GM12878 (cell line): ENCODE data around the gene GOLGA2. TPM values are rescaled to one million over a fixed set of nuclear protein-coding genes. Genes with fewer than 3 reads are reported as not detected.

Experiments
- ASH2L ChIP-seq: fragments of 300-600, 200-600 bp; sonication (generic); IDR thresholded peaks from 2 replicates; pipeline ENCODE4 v1.6.1; 2017; ENCODE audit warnings: low read depth, mild to moderate bottlenecking, borderline replicate concordance
- BMI1 ChIP-seq: fragments of 450-650 bp; IDR thresholded peaks from 2 replicates; pipeline ENCODE4 v1.6.1; 2016; ENCODE audit warnings: mild to moderate bottlenecking, moderate library complexity, borderline replicate concordance
- ETV6 ChIP-seq, 2 experiments: fragments of 450-650 bp in 1 of 2; IDR thresholded peaks in 1 of 2; conservative IDR thresholded peaks in 1 of 2; 2 replicates each; pipeline ENCODE4 v1.6.1; 2014; ENCODE audit warnings: antibody characterized with exemption in 1 of 2, borderline replicate concordance in 1 of 2, low read depth in 1 of 2, mild to moderate bottlenecking in 1 of 2, moderate library complexity in 1 of 2
- GABPA ChIP-seq: IDR thresholded peaks from 2 replicates; pipeline ENCODE4 v1.6.1; 2014; ENCODE audit warnings: antibody characterized with exemption, low read depth, mild to moderate bottlenecking, inconsistent platforms
- GATAD2B ChIP-seq: fragments of 450-650 bp; conservative IDR thresholded peaks from 2 replicates; pipeline ENCODE4 v1.6.1; 2017; ENCODE audit warnings: low read depth, mild to moderate bottlenecking, moderate library complexity
- HDAC2 ChIP-seq: fragments of 200-600 bp; sonication (generic); IDR thresholded peaks from 2 replicates; pipeline ENCODE4 v1.6.1; 2017
- MEF2B ChIP-seq: fragments of 450-650 bp; IDR thresholded peaks from 2 replicates; pipeline ENCODE4 v1.6.1; 2018; ENCODE audit warnings: mild to moderate bottlenecking, moderate library complexity; ENCODE audit not compliant: partially characterized antibody, poor library complexity, severe bottlenecking
- NBN ChIP-seq: fragments of 450-650 bp; IDR thresholded peaks from 2 replicates; pipeline ENCODE4 v1.6.1; 2016
- NR2F1 ChIP-seq: fragments of 450-650 bp; conservative IDR thresholded peaks from 2 replicates; pipeline ENCODE4 v1.6.1; 2017; ENCODE audit warnings: mild to moderate bottlenecking
- SMAD5 ChIP-seq: IDR thresholded peaks from 2 replicates; pipeline ENCODE4 v1.6.1; 2016; ENCODE audit warnings: antibody characterized with exemption, low read depth
- SRF ChIP-seq, 2 experiments: IDR thresholded peaks; 2 replicates each; pipeline ENCODE4 v1.6.1; 2011; ENCODE audit warnings: low read depth in 2 of 2, low read length in 2 of 2, mild to moderate bottlenecking in 1 of 2, moderate library complexity in 1 of 2
- STAT3 ChIP-seq: IDR thresholded peaks from 2 replicates; pipeline ENCODE4 v1.6.1; 2011; ENCODE audit warnings: low read depth, low read length, improper control_type of control experiment
- TAF1 ChIP-seq: IDR thresholded peaks from 2 replicates; pipeline ENCODE4 v1.6.1; 2011; ENCODE audit warnings: mild to moderate bottlenecking, low read depth, low read length, borderline replicate concordance
- ZNF207 ChIP-seq: fragments of 450-650 bp; IDR thresholded peaks from 2 replicates; pipeline ENCODE4 v1.6.1; 2014; ENCODE audit warnings: antibody characterized with exemption, mild to moderate bottlenecking, borderline replicate concordance
- ZNF217 ChIP-seq: fragments of 450-650 bp; IDR thresholded peaks from 2 replicates; pipeline ENCODE4 v1.6.1; 2017; ENCODE audit warnings: antibody characterized with exemption, mild to moderate bottlenecking
- ZNF384 ChIP-seq: IDR thresholded peaks from 2 replicates; pipeline ENCODE4 v1.6.1; 2012; ENCODE audit warnings: low read depth, mild to moderate bottlenecking, low read length, improper control_type of control experiment, borderline replicate concordance
- polyA plus RNA-seq, 11 experiments: library from polyadenylated mRNA; depleted of rRNA in 4 of 11; unstranded in 6 of 11; stranded (reverse) in 5 of 11; fragments of >200 nt; fragmentation: Nextera tagmentation in 4 of 11; fragmentation: Illumina TruSeq in 1 of 11; extraction: Ambion mirVana in 4 of 11; extraction: Trizol in 1 of 11; gene quantifications; 1 replicate in 1 of 11; 2 replicates in 10 of 11; pipeline versions ENCODE4 v1.2.1 to v1.2.3, GENCODE V29; 2011 to 2016; ENCODE audit warnings: inconsistent platforms in 2 of 11, missing spikeins in 2 of 11, low read depth in 1 of 11
- total RNA-seq, 4 experiments: library from RNA; depleted of rRNA in 3 of 4; stranded (reverse); fragments of >200 nt in 3 of 4; fragmentation: Illumina TruSeq in 1 of 4; extraction: Trizol in 1 of 4; gene quantifications; 2 replicates each; pipeline versions ENCODE4 v1.2.1 to v1.2.3, GENCODE V29; 2013 to 2021
- TF ChIP-seq, protein P1 (sequence below): fragments of 450-650 bp; IDR thresholded peaks from 2 replicates; pipeline ENCODE4 v1.6.1; 2017; ENCODE audit warnings: antibody characterized with exemption, mild to moderate bottlenecking, moderate library complexity
- TF ChIP-seq, protein P2 (sequence below): fragments of 450-650 bp; IDR thresholded peaks from 2 replicates; pipeline ENCODE4 v1.6.1; 2016; ENCODE audit warnings: mild to moderate bottlenecking, moderate library complexity, borderline replicate concordance
- TF ChIP-seq, protein P3 (sequence below): IDR thresholded peaks from 2 replicates; pipeline ENCODE4 v1.6.1; 2011; ENCODE audit warnings: borderline replicate concordance, low read depth, mild to moderate bottlenecking, moderate library complexity, low read length; ENCODE audit not compliant: insufficient read depth, poor library complexity, severe bottlenecking
- TF ChIP-seq, protein P4 (sequence below): fragments of 450-650 bp; IDR thresholded peaks from 2 replicates; pipeline ENCODE4 v1.6.1; 2014; ENCODE audit warnings: mild to moderate bottlenecking

GOLGA2 gene
- total and polyA plus RNA-seq, 10 of the 15 experiments (the other 5 are each of a cell fraction or from before 2014, with no cell fraction given) = 5.9 to 32.6 (median 19.7) TPM

DNA sequence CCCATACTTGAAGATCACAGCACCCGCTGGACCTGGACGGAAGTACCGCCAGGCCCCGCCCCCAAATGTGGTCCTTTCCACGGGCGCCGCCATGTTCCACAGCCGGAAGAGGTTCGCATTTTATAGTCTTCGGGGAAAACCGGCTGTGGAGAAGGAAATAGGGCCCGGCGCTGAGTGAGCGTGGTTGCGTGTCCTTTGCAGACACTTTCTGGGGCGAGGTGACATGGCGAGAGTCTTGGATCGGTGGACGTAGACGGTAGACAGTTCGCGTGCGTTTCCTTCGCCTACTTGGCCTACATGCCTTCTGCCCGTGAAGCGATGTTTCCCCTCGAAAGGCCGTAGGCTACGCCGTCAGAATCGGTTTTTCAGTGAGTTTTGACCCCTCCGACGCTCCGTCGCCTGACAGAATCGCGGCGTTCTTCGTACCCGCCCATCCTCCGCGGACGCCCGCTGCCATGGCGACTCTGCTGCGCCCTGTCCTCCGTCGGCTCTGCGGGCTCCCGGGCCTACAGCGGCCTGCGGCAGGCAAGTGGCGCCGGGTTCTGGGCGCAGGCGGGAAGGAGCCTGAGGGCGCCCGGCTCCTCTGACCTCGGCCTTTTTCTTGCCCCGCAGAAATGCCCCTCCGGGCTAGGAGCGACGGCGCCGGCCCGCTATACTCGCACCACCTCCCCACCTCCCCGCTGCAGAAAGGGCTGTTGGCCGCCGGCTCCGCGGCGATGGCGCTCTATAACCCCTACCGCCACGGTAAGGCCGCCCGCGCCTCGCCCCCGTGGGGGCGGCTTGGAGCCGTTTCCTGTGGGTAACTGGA lies 46.8 kb upstream of the GOLGA2 start, which contains the start of the genes COQ4 and TRUB2 (continued):
- peak; percentile 98 for TF ChIP-seq ZNF207
- TF ChIP-seq TAF1 = peak; percentile 69; the same call in 1 of the 2 replicates
- TF ChIP-seq ZNF384 = no peak
- no peak; the same call in none of the 2 replicates for TF ChIP-seq SMAD5
- peak; percentile 66; the same call in 1 of the 2 replicates for TF ChIP-seq GATAD2B
- TF ChIP-seq, protein P1, sequence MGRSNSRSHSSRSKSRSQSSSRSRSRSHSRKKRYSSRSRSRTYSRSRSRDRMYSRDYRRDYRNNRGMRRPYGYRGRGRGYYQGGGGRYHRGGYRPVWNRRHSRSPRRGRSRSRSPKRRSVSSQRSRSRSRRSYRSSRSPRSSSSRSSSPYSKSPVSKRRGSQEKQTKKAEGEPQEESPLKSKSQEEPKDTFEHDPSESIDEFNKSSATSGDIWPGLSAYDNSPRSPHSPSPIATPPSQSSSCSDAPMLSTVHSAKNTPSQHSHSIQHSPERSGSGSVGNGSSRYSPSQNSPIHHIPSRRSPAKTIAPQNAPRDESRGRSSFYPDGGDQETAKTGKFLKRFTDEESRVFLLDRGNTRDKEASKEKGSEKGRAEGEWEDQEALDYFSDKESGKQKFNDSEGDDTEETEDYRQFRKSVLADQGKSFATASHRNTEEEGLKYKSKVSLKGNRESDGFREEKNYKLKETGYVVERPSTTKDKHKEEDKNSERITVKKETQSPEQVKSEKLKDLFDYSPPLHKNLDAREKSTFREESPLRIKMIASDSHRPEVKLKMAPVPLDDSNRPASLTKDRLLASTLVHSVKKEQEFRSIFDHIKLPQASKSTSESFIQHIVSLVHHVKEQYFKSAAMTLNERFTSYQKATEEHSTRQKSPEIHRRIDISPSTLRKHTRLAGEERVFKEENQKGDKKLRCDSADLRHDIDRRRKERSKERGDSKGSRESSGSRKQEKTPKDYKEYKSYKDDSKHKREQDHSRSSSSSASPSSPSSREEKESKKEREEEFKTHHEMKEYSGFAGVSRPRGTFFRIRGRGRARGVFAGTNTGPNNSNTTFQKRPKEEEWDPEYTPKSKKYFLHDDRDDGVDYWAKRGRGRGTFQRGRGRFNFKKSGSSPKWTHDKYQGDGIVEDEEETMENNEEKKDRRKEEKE = no peak
- peak; percentile 38 for TF ChIP-seq NR2F1
- TF ChIP-seq ZNF217 = no peak
- 0 out of 4 replicates have a peak, but pooled peaks of 1 of the 2 experiments have one; percentile 19 for TF ChIP-seq ETV6 (conservative IDR thresholded peaks at IDR 0.05 in 1 of 2, IDR thresholded peaks at IDR 0.05 in 1 of 2; ENCODE audit: borderline replicate concordance in 1 of 2, low read depth in 1 of 2)
- TF ChIP-seq MEF2B = peak; percentile 34
- peak; percentile 100 for TF ChIP-seq NBN
- TF ChIP-seq STAT3 = no peak
- TF ChIP-seq, protein P2, sequence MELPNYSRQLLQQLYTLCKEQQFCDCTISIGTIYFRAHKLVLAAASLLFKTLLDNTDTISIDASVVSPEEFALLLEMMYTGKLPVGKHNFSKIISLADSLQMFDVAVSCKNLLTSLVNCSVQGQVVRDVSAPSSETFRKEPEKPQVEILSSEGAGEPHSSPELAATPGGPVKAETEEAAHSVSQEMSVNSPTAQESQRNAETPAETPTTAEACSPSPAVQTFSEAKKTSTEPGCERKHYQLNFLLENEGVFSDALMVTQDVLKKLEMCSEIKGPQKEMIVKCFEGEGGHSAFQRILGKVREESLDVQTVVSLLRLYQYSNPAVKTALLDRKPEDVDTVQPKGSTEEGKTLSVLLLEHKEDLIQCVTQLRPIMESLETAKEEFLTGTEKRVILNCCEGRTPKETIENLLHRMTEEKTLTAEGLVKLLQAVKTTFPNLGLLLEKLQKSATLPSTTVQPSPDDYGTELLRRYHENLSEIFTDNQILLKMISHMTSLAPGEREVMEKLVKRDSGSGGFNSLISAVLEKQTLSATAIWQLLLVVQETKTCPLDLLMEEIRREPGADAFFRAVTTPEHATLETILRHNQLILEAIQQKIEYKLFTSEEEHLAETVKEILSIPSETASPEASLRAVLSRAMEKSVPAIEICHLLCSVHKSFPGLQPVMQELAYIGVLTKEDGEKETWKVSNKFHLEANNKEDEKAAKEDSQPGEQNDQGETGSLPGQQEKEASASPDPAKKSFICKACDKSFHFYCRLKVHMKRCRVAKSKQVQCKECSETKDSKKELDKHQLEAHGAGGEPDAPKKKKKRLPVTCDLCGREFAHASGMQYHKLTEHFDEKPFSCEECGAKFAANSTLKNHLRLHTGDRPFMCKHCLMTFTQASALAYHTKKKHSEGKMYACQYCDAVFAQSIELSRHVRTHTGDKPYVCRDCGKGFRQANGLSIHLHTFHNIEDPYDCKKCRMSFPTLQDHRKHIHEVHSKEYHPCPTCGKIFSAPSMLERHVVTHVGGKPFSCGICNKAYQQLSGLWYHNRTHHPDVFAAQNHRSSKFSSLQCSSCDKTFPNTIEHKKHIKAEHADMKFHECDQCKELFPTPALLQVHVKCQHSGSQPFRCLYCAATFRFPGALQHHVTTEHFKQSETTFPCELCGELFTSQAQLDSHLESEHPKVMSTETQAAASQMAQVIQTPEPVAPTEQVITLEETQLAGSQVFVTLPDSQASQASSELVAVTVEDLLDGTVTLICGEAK = peak; percentile 99
- no peak; the same call in 1 of the 2 replicates for TF ChIP-seq ASH2L
- peak in 1 of 2 experiments; percentile 88; a peak in 2 of 4 replicates for TF ChIP-seq SRF (IDR thresholded peaks at IDR 0.05; ENCODE audit: low read depth in 2 of 2, low read length in 2 of 2)
- TF ChIP-seq HDAC2 = no peak
- peak; percentile 90 for TF ChIP-seq BMI1
- TF ChIP-seq, protein P3, sequence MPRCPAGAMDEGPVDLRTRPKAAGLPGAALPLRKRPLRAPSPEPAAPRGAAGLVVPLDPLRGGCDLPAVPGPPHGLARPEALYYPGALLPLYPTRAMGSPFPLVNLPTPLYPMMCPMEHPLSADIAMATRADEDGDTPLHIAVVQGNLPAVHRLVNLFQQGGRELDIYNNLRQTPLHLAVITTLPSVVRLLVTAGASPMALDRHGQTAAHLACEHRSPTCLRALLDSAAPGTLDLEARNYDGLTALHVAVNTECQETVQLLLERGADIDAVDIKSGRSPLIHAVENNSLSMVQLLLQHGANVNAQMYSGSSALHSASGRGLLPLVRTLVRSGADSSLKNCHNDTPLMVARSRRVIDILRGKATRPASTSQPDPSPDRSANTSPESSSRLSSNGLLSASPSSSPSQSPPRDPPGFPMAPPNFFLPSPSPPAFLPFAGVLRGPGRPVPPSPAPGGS = no peak
- peak; percentile 99 for TF ChIP-seq GABPA
- TF ChIP-seq, protein P4, sequence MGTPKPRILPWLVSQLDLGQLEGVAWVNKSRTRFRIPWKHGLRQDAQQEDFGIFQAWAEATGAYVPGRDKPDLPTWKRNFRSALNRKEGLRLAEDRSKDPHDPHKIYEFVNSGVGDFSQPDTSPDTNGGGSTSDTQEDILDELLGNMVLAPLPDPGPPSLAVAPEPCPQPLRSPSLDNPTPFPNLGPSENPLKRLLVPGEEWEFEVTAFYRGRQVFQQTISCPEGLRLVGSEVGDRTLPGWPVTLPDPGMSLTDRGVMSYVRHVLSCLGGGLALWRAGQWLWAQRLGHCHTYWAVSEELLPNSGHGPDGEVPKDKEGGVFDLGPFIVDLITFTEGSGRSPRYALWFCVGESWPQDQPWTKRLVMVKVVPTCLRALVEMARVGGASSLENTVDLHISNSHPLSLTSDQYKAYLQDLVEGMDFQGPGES = peak; percentile 50; the same call in 1 of the 2 replicates
